Parathyroid adenoma (tissue), 2 donors: ENCODE data around the gene WDR44.
A peak's percentile ranks its signal among the peaks of the same experiment; 100 is the strongest.

Experiments
- H2AFZ ChIP-seq: fragments of 300-600 bp; sonication (generic); one replicate; pipeline ENCODE4 v1.7.0; 2017; ENCODE audit warnings: antibody characterized with exemption, mild to moderate bottlenecking
- H3K27ac ChIP-seq: fragments of 300-600 bp; sonication (generic); one replicate; pipeline ENCODE4 v1.7.0; 2017
- H3K27me3 ChIP-seq: fragments of 300-600 bp; sonication (generic); one replicate; pipeline ENCODE4 v1.7.0; 2017; ENCODE audit warnings: low read length; ENCODE audit not compliant: control insufficient read depth, insufficient read depth
- H3K36me3 ChIP-seq: fragments of 300-600 bp; sonication (generic); one replicate; pipeline ENCODE4 v1.7.0; 2017; ENCODE audit warnings: low read length; ENCODE audit not compliant: control insufficient read depth, insufficient read depth
- H3K4me1 ChIP-seq: fragments of 300-600 bp; sonication (generic); one replicate; pipeline ENCODE4 v1.7.0; 2017; ENCODE audit warnings: control low read depth
- H3K4me2 ChIP-seq: fragments of 300-600 bp; sonication (generic); one replicate; pipeline ENCODE4 v1.7.0; 2017; ENCODE audit warnings: low read length
- H3K4me3 ChIP-seq: fragments of 300-600 bp; sonication (generic); one replicate; pipeline ENCODE4 v1.7.0; 2017; ENCODE audit warnings: low read depth, low read length
- H3K79me2 ChIP-seq: fragments of 300-600 bp; sonication (generic); one replicate; pipeline ENCODE4 v1.7.0; 2017; ENCODE audit warnings: control low read depth
- H3K9ac ChIP-seq: fragments of 300-600 bp; sonication (generic); one replicate; pipeline ENCODE4 v1.7.0; 2017; ENCODE audit warnings: mild to moderate bottlenecking
- H3K9me3 ChIP-seq: fragments of 300-600 bp; sonication (generic); one replicate; pipeline ENCODE4 v1.7.0; 2017; ENCODE audit warnings: low read length; ENCODE audit not compliant: control insufficient read depth
- TF ChIP-seq, protein P1 (sequence below): fragments of 300-600 bp; sonication (generic); IDR thresholded peaks from one replicate; pipeline ENCODE4 v1.7.0; 2017; ENCODE audit warnings: antibody characterized with exemption, mild to moderate bottlenecking
- donor health status: primary hyperparathyroidism.

WDR44 gene

DNA sequence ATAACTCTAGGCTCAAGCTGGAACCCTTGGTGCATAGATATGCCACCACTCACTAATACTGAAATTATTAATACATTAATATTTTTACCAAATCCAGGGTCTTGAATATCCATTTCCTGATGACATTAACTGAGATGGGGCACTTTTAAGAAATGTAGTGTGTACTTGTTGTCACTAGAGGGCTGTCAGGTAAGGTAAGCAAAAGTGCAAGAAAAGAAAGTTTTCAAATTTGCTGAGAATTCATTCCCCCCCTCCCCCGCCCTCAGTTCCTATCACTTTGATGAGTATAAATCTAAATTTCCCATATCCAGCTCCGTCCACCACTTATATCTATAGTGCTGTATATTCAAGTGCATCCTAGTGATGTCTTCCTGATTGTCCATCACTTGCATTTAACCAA is 20.5 kb upstream of the WDR44 start:
- Histone ChIP-seq H3K4me2 (no peak overlapping the region), H3K79me2 (no peaks in the 10 kb centered on the region), H2AFZ (no peak overlapping the region), H3K9ac (no peak overlapping the region), H3K36me3 (no peaks in the 10 kb centered on the region), H3K4me1 (no peaks in the 10 kb centered on the region), H3K9me3 (no peaks in the 10 kb centered on the region), H3K4me3 (no peak overlapping the region), H3K27ac (no peak overlapping the region), H3K27me3 (no peaks in the 10 kb centered on the region)
- TF ChIP-seq, protein P1, sequence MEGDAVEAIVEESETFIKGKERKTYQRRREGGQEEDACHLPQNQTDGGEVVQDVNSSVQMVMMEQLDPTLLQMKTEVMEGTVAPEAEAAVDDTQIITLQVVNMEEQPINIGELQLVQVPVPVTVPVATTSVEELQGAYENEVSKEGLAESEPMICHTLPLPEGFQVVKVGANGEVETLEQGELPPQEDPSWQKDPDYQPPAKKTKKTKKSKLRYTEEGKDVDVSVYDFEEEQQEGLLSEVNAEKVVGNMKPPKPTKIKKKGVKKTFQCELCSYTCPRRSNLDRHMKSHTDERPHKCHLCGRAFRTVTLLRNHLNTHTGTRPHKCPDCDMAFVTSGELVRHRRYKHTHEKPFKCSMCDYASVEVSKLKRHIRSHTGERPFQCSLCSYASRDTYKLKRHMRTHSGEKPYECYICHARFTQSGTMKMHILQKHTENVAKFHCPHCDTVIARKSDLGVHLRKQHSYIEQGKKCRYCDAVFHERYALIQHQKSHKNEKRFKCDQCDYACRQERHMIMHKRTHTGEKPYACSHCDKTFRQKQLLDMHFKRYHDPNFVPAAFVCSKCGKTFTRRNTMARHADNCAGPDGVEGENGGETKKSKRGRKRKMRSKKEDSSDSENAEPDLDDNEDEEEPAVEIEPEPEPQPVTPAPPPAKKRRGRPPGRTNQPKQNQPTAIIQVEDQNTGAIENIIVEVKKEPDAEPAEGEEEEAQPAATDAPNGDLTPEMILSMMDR = peak; percentile 7

DNA sequence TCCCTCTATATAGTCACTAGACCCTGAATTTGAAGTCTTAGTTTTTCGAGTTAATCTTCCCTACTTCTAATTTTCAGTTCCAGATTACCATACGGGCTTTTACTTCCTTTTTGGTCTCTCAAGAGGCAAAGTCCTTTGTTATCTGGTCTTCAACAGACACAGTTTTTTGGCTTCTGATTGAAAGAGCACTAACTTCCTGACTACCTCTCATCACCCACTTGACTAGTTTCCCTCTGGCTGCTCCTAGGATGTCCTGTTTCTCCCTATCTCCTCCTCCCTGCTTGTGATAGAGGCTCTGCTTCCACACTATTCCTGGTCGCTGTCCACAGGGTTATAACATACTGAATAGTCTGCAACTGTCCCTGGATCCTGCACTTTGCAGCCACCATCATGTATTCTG is 16.7 kb upstream of the WDR44 start:
- Histone ChIP-seq H3K27me3 (no peaks in the 10 kb centered on the region), H3K27ac (no peak overlapping the region), H3K9me3 (no peaks in the 10 kb centered on the region), H3K36me3 (no peaks in the 10 kb centered on the region), H3K79me2 (no peaks in the 10 kb centered on the region), H3K4me1 (no peaks in the 10 kb centered on the region), H3K9ac (no peak overlapping the region), H3K4me2 (no peak overlapping the region), H2AFZ (no peak overlapping the region), H3K4me3 (no peak overlapping the region)
- TF ChIP-seq, protein P1 = no peak

DNA sequence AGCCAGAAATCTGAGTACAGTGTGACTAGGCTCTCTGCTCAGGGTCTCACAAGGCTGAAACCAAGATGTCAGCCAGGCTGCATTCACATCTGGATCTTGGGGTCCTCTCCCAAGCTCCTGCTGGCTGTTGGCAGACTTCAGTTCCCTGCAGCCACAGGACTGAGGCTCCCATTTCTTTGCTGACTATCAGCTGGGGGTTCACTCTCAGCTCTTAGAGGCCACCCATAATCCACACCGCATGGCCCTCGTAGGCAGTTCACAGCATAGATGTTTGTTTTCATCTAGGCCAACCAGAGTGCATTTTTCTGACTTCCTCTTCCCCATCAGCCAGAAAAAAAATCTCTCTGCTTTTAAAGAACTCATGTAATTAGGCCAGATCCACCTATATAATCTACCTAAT is 8.2 kb upstream of the WDR44 start:
- no peaks in the 10 kb centered on the region for H3K9me3 ChIP-seq

DNA sequence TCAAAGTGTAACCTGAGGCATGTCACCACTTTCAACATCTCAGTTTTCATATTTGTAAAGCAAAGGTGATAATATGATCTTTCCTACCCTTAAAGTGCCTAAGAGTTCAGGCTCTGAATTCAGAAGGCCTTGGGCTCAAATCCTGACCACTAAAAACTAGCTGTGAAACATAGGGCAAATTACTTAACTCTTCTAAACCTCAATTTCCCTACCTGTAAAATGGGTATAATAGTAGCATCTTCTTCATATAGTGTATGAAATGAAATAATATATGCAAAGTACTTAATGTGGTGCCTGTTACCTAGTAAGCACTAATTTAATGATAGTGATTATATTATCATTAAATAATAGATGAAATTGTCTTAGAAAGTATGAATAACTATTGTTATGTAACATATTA is 7.0 kb upstream of the WDR44 start:
- no peaks in the 10 kb centered on the region for H3K9me3 ChIP-seq
- H3K4me2 ChIP-seq = no peak overlapping the region
- TF ChIP-seq, protein P1 = no peak
- H3K79me2 ChIP-seq = no peaks in the 10 kb centered on the region
- no peaks in the 10 kb centered on the region for H3K36me3 ChIP-seq
- no peaks in the 10 kb centered on the region for H3K27me3 ChIP-seq
- H3K4me1 ChIP-seq = no peaks in the 10 kb centered on the region
- no peak overlapping the region for H3K4me3 ChIP-seq
- H3K27ac ChIP-seq = no peak overlapping the region
- no peak overlapping the region for H2AFZ ChIP-seq
- no peak overlapping the region for H3K9ac ChIP-seq

More for the DNA sequence above, 8.2 kb upstream of the WDR44 start:
- H3K79me2 ChIP-seq = no peaks in the 10 kb centered on the region
- H3K27ac ChIP-seq = no peak overlapping the region
- H2AFZ ChIP-seq = no peak overlapping the region
- H3K9ac ChIP-seq = no peak overlapping the region
- no peaks in the 10 kb centered on the region for H3K4me1 ChIP-seq
- H3K36me3 ChIP-seq = no peaks in the 10 kb centered on the region
- H3K4me3 ChIP-seq = no peak overlapping the region
- TF ChIP-seq, protein P1 = no peak
- no peaks in the 10 kb centered on the region for H3K27me3 ChIP-seq
- no peak overlapping the region for H3K4me2 ChIP-seq

DNA sequence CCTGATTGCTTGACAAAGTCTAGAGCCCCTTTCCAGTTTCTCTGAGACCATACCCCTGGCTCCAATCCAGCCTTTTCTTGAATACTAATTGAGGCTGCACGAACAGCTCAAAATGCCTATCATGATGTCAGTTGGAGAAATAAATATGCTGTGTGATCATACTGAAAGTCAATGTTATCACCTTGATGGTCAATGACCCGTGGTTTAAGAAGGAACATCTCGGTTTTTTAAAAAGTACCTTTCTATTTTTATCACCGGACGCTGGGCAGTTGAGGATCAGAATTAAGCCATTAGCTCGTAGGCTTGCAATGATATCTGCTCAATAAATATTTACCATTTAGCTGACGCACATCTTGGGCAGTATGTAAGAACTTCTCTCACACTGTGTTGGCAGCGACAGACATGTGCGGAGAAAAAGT is 852 bp upstream of the WDR44 start:
- Histone ChIP-seq H3K4me1 (peaks cover 6% of the 10 kb centered on the region), H3K9ac (no peak overlapping the region), H3K9me3 (no peaks in the 10 kb centered on the region), H3K36me3 (no peaks in the 10 kb centered on the region), H3K79me2 (no peaks in the 10 kb centered on the region), H2AFZ (peak overlapping the region; percentile 72), H3K4me3 (peak overlapping the region; percentile 61), H3K27ac (peak overlapping the region; percentile 86), H3K27me3 (no peaks in the 10 kb centered on the region), H3K4me2 (peak overlapping the region; percentile 76)
- TF ChIP-seq, protein P1 = no peak
